ENCODE measurements around the gene ANXA4.
A peak's percentile ranks its signal among the peaks of the same experiment; 100 is the strongest.

Gene ANXA4

DNA sequence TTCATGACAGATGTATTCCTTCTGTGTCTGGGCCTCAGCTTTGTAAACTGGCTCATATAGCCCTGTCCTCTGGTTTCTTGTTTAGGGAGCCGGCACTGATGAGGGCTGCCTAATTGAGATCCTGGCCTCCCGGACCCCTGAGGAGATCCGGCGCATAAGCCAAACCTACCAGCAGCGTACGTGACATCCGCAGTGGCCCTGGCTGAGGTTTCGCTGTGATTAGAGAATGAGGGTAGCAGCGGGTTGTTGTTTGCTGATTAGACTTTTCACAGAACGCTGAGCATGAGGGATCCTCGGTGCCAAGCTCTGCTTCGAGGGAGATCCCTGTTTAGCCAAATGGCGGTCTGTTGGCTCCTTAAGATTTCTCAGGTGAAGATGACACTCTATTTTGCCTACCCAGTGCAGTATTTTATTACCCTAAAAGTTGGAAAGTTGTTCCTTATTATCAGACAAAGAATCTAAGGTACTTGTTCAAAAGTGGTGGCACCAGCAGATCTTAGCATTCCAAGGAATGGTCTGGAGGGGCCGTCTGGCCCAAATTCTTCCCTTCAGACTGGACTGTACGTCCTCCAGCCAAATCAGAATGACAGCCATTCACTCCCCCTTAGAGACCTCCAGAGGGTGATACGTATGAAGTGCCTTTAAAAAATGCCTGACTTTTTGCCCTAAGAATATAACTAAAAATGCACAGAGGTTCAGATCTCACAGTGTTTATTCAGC is 66.0 kb downstream of the ANXA4 start:
- TF ChIP-seq ZBTB7A (IDR thresholded peaks at IDR 0.05; ENCODE audit: low read depth) (no peak), TCF12 (IDR thresholded peaks at IDR 0.05; ENCODE audit: low read depth) (no peak), CEBPB (IDR thresholded peaks at IDR 0.05) (no peak), EP300 (IDR thresholded peaks at IDR 0.05; ENCODE audit: borderline replicate concordance) (no peak), NFIC (IDR thresholded peaks at IDR 0.05) (no peak), RAD21 (IDR thresholded peaks at IDR 0.05; ENCODE audit: low read depth) (no peak), EGR1 (IDR thresholded peaks at IDR 0.05) (no peak)
- TF ChIP-seq, protein P1, sequence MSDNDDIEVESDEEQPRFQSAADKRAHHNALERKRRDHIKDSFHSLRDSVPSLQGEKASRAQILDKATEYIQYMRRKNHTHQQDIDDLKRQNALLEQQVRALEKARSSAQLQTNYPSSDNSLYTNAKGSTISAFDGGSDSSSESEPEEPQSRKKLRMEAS (IDR thresholded peaks at IDR 0.05), result no peak

DNA sequence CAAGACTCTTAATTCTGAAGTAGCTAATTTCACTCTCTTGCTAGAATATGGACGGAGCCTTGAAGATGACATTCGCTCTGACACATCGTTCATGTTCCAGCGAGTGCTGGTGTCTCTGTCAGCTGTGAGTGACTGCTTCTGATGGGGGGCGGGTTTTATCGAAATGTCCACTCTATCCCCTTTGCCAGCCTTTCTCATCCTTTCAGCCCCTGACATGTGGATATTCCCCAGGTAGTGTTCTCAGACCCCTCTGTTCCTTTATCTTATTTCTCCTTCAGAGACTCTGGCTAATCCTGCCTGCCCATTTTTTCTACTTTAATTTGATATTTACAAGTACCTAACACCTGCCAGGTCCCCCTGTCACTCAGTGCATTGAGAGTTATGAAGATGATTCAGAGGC is 68.6 kb downstream of the ANXA4 start:
- TF ChIP-seq ZBTB7A (IDR thresholded peaks at IDR 0.05; ENCODE audit: low read depth), result no peak
- no peak for TF ChIP-seq YY1 (IDR thresholded peaks at IDR 0.05; ENCODE audit: low read depth)
- no peak for TF ChIP-seq RAD21 (IDR thresholded peaks at IDR 0.05; ENCODE audit: low read depth)
- no peak for TF ChIP-seq TEAD4 (IDR thresholded peaks at IDR 0.05)

DNA sequence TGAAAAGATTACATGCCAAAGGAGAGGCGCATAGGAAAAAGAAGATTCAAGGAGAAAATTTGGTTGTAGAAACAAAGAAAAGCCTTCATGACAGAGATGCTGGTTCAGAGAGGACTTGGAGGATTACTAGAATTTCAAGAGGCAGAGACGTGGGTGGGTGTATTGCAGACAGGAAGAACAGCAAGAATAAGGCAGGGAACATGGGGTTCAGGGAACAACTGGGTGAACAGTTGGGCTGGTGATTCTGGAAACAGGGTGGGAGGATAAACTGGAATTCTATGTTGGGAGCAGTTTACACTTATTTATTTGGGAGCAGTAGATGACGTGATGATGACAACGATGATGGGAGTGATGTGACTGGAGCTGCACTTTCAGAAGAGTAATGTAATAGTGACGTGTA is 69.1 kb downstream of the ANXA4 start:
- TF ChIP-seq NFIC (IDR thresholded peaks at IDR 0.05) (no peak), TAF1 (IDR thresholded peaks at IDR 0.05; ENCODE audit: low read depth) (no peak), EGR1 (IDR thresholded peaks at IDR 0.05) (no peak), TEAD4 (IDR thresholded peaks at IDR 0.05) (no peak), ZBTB7A (IDR thresholded peaks at IDR 0.05; ENCODE audit: low read depth) (no peak), TCF12 (IDR thresholded peaks at IDR 0.05; ENCODE audit: low read depth) (no peak)
- TF ChIP-seq, protein P2, sequence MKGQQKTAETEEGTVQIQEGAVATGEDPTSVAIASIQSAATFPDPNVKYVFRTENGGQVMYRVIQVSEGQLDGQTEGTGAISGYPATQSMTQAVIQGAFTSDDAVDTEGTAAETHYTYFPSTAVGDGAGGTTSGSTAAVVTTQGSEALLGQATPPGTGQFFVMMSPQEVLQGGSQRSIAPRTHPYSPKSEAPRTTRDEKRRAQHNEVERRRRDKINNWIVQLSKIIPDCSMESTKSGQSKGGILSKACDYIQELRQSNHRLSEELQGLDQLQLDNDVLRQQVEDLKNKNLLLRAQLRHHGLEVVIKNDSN (IDR thresholded peaks at IDR 0.05), result no peak

DNA sequence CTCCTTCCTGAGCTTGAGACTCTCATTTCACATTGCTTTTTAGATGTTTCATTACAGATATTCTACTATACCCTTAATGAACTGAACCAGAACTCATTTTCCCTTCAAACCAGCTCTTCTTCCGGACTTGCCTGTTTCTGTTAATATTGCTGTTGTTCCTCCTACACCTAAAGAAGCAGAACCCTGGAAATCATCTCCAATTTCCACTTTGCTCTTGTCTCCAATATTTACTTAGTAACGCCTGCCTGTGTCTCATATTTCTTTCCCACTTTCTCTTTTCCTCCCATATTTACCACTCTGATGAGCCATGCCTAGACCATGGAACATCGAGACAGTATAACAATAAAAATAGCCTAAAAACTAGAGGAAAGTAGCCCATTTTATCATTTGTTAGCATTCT is 69.7 kb downstream of the ANXA4 start:
- no peak for TF ChIP-seq NFIC (IDR thresholded peaks at IDR 0.05)
- TF ChIP-seq YY1 (IDR thresholded peaks at IDR 0.05; ENCODE audit: low read depth), result no peak
- no peak for TF ChIP-seq RAD21 (IDR thresholded peaks at IDR 0.05; ENCODE audit: low read depth)
- no peak for TF ChIP-seq EP300 (IDR thresholded peaks at IDR 0.05; ENCODE audit: borderline replicate concordance)
- TF ChIP-seq TEAD4 (IDR thresholded peaks at IDR 0.05), result no peak
- TF ChIP-seq TAF1 (IDR thresholded peaks at IDR 0.05; ENCODE audit: low read depth), result no peak
- TF ChIP-seq, protein P1 (IDR thresholded peaks at IDR 0.05), result no peak
- no peak for TF ChIP-seq EGR1 (IDR thresholded peaks at IDR 0.05)
- TF ChIP-seq CEBPB (IDR thresholded peaks at IDR 0.05), result no peak
- TF ChIP-seq, protein P2 (IDR thresholded peaks at IDR 0.05), result no peak
- no peak for TF ChIP-seq FOXM1 (IDR thresholded peaks at IDR 0.05; ENCODE audit: borderline replicate concordance, low read depth)
- no peak for TF ChIP-seq ZBTB7A (IDR thresholded peaks at IDR 0.05; ENCODE audit: low read depth)
- TF ChIP-seq CREB1 (IDR thresholded peaks at IDR 0.05; ENCODE audit: low read depth), result no peak
- TF ChIP-seq, protein P3, sequence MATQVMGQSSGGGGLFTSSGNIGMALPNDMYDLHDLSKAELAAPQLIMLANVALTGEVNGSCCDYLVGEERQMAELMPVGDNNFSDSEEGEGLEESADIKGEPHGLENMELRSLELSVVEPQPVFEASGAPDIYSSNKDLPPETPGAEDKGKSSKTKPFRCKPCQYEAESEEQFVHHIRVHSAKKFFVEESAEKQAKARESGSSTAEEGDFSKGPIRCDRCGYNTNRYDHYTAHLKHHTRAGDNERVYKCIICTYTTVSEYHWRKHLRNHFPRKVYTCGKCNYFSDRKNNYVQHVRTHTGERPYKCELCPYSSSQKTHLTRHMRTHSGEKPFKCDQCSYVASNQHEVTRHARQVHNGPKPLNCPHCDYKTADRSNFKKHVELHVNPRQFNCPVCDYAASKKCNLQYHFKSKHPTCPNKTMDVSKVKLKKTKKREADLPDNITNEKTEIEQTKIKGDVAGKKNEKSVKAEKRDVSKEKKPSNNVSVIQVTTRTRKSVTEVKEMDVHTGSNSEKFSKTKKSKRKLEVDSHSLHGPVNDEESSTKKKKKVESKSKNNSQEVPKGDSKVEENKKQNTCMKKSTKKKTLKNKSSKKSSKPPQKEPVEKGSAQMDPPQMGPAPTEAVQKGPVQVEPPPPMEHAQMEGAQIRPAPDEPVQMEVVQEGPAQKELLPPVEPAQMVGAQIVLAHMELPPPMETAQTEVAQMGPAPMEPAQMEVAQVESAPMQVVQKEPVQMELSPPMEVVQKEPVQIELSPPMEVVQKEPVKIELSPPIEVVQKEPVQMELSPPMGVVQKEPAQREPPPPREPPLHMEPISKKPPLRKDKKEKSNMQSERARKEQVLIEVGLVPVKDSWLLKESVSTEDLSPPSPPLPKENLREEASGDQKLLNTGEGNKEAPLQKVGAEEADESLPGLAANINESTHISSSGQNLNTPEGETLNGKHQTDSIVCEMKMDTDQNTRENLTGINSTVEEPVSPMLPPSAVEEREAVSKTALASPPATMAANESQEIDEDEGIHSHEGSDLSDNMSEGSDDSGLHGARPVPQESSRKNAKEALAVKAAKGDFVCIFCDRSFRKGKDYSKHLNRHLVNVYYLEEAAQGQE (IDR thresholded peaks at IDR 0.05; ENCODE audit: low read depth), result no peak
- TF ChIP-seq TCF12 (IDR thresholded peaks at IDR 0.05; ENCODE audit: low read depth), result no peak

DNA sequence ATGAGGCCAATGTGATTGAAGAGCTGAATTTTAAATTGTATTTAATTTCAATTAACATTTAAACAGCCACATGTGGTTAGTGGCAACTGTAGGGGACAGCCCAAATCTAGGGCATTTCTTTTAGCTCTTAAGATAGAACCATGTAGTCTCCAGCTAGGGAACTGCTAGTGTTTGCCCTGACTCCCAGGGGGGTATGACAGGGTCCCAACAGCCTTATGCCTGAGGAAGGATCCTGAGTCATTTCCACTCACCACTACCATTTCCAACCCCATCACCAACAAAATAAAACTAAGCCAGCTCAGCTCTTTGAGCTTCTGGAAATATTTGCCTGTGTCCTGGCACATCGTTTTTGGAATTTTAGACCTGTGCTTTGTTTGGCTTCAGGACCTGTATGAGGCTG is 73.8 kb downstream of the ANXA4 start:
- no peak for TF ChIP-seq CEBPB (IDR thresholded peaks at IDR 0.05)

DNA sequence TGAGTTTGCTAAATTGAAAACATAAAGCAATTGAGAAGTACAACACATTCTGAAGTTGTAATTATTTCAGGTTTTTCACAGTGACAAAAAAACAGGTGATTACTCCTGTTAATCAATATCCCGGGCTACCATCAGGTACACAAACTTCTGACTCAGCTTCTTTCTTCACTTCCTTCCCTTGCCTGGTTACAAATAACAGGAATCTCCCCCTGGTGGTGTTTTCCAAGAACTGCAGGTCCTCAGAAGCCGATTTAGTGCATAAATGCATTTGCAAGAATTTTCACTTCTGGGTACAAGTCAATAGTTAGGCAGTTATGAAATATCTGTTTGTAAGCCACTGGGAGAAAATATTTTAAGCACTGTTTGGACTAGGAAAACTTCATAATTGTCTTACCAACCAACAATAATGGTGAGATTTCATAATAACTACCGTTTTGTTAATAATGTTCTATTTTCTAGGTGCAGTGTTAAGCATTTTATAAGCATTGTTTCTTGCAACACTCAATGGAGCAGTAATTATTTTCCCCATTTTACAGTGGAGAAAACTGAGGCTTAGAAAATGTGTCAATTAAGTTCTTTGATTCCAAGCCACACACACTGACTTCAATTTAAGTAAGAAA is 75.1 kb downstream of the ANXA4 start:
- no peak for TF ChIP-seq NFIC (IDR thresholded peaks at IDR 0.05)
- TF ChIP-seq FOXM1 (IDR thresholded peaks at IDR 0.05; ENCODE audit: borderline replicate concordance, low read depth), result no peak
- no peak for TF ChIP-seq EGR1 (IDR thresholded peaks at IDR 0.05)
- TF ChIP-seq RAD21 (IDR thresholded peaks at IDR 0.05; ENCODE audit: low read depth), result peak; percentile 71
- TF ChIP-seq TEAD4 (IDR thresholded peaks at IDR 0.05), result no peak; the same call in 1 of the 2 replicates
- no peak for TF ChIP-seq YY1 (IDR thresholded peaks at IDR 0.05; ENCODE audit: low read depth)
- TF ChIP-seq EP300 (IDR thresholded peaks at IDR 0.05; ENCODE audit: borderline replicate concordance), result no peak
- TF ChIP-seq CREB1 (IDR thresholded peaks at IDR 0.05; ENCODE audit: low read depth), result no peak
- no peak for TF ChIP-seq CEBPB (IDR thresholded peaks at IDR 0.05)

DNA sequence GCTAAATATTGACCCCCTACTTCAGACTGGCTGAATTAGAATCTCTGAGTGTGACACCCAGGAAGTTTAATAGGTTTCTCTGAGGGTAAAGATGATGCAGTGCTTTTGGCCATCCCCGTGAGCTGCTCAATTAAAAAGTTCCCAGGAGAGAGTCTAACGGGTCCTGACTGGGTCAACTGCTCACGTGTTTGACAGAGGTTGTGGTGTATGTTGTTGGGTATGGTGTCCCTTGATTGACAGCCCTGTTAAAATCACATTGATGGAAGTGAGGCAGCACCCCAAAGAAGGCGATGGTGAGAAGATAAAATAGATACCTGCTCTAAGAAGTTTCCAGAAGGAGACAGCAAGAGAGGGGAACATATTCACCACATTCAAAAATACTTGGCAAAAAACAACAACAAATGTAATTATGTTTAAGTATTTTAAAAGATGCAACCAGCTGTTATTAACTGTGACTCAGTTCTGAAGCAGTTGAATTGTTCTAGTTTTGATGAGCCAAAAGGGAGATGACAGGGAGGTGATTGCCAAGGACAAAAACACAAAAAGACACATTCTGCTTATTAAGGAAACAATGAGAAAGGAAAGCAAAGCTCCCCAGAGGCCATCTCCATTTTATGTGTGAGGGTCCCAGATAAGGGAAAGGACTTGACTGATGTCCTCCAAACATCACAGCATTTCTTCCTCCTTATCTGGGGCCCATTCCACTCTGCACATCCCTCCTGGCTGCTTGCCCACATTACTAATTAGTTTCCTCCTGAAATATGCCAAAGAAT is 76.0 kb downstream of the ANXA4 start:
- TF ChIP-seq TCF12 (IDR thresholded peaks at IDR 0.05; ENCODE audit: low read depth) (no peak), EGR1 (IDR thresholded peaks at IDR 0.05) (no peak), CEBPB (IDR thresholded peaks at IDR 0.05) (no peak), EP300 (IDR thresholded peaks at IDR 0.05; ENCODE audit: borderline replicate concordance) (no peak), TEAD4 (IDR thresholded peaks at IDR 0.05) (no peak), CREB1 (IDR thresholded peaks at IDR 0.05; ENCODE audit: low read depth) (no peak), NFIC (IDR thresholded peaks at IDR 0.05) (no peak), TAF1 (IDR thresholded peaks at IDR 0.05; ENCODE audit: low read depth) (no peak), ZBTB7A (IDR thresholded peaks at IDR 0.05; ENCODE audit: low read depth) (no peak), FOXM1 (IDR thresholded peaks at IDR 0.05; ENCODE audit: borderline replicate concordance, low read depth) (no peak), YY1 (IDR thresholded peaks at IDR 0.05; ENCODE audit: low read depth) (no peak), RAD21 (IDR thresholded peaks at IDR 0.05; ENCODE audit: low read depth) (no peak)
- TF ChIP-seq, protein P3 (IDR thresholded peaks at IDR 0.05; ENCODE audit: low read depth), result no peak
- TF ChIP-seq, protein P2 (IDR thresholded peaks at IDR 0.05), result no peak

Data from Ishikawa (cell line).